ENCODE results near the gene OLAH. TPM values are rescaled to one million over a fixed set of nuclear protein-coding genes. Genes with fewer than 3 reads are reported as not detected.

The OLAH gene
- total RNA-seq, 6 experiments from 2014 or later, result 1.2 TPM; not detected in 5

DNA sequence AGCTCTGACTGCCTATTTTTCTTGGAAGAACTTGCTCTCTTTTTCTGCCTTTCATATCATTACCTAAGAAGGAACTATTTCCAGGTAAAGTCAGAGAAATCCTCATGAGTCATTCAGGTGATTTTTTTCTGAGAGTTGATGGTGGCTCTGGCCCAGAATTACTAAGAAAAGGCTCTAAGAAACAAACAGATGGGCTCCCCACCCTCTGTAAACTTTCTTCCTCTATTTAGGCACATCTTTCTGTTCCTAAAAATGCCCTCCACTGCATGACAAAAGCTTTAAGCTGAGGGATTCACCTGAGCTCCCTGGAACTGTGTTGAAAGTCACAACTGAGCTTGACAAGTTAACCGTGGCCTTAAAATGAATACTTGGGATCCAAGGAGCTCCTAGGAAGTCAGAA is 1.6 kb downstream of the OLAH start:
- no peaks in the 10 kb centered on the region for H3K4me1 ChIP-seq
- WGBS (ENCODE audit: insufficient coverage, low coverage, low lambda C conversion rate, missing lambda C conversion rate), result 67% methylated on average over 1 of the region's 1 CpG
- no peaks in the 10 kb centered on the region for H3K36me3 ChIP-seq
- no peaks in the 10 kb centered on the region for H3K27me3 ChIP-seq
- no peak for DNase-seq
- no peaks in the 10 kb centered on the region for H3K9me3 ChIP-seq
- no peak for TF ChIP-seq POLR2A (IDR thresholded peaks at IDR 0.05)
- TF ChIP-seq CTCF (IDR thresholded peaks at IDR 0.05), result no peak
- no peak overlapping the region for H3K27ac ChIP-seq
- intact Hi-C loops (cut with DNase I), result no loop called here
- H3K4me3 ChIP-seq, result no peak overlapping the region
- ATAC-seq, result no peak

DNA sequence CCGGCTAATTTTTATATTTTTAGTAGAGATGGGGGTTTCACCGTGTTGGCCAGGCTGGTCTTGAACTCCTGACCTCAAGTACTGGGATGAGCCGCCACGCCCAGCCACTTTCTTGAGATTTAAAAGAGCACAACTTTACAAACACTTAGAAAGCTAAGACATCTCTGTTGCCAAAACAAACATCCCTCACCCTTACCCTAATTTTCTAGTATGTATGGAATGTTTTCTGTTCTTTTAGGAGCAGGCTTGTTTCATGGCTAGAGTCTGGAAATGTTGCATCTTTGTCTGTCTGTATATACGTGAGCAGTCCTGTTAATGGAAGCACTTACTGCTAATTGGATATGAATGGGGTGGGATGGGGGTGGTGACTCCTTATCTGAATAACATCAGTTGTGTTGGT is 2.9 kb downstream of the OLAH start:
- H3K36me3 ChIP-seq, result no peaks in the 10 kb centered on the region
- WGBS (ENCODE audit: insufficient coverage, low coverage, low lambda C conversion rate, missing lambda C conversion rate), result 65% methylated on average over 3 of the region's 5 CpGs
- TF ChIP-seq CTCF (IDR thresholded peaks at IDR 0.05) (no peak), POLR2A (IDR thresholded peaks at IDR 0.05) (no peak)
- no peaks in the 10 kb centered on the region for H3K4me1 ChIP-seq
- no peak overlapping the region for H3K27ac ChIP-seq
- ATAC-seq (no peak), DNase-seq (no peak)
- intact Hi-C loops (cut with DNase I), result no loop called here
- no peaks in the 10 kb centered on the region for H3K9me3 ChIP-seq
- H3K27me3 ChIP-seq, result no peaks in the 10 kb centered on the region
- H3K4me3 ChIP-seq, result no peak overlapping the region

- H3K9me3 ChIP-seq, result no peaks in the 10 kb centered on the region
- no peaks in the 10 kb centered on the region for H3K36me3 ChIP-seq
- no peak overlapping the region for H3K27ac ChIP-seq
- no peak for DNase-seq
- H3K4me1 ChIP-seq, result no peaks in the 10 kb centered on the region
- H3K27me3 ChIP-seq, result no peaks in the 10 kb centered on the region
- no peak for ATAC-seq
- no peak for TF ChIP-seq CTCF (IDR thresholded peaks at IDR 0.05)
- no peak for TF ChIP-seq POLR2A (IDR thresholded peaks at IDR 0.05)
- no peak overlapping the region for H3K4me3 ChIP-seq
- intact Hi-C loops (cut with DNase I), result no loop called here
These were observed 5.8 kb downstream of the OLAH start for GRCh38 chr10:15049533-15049932.

DNA sequence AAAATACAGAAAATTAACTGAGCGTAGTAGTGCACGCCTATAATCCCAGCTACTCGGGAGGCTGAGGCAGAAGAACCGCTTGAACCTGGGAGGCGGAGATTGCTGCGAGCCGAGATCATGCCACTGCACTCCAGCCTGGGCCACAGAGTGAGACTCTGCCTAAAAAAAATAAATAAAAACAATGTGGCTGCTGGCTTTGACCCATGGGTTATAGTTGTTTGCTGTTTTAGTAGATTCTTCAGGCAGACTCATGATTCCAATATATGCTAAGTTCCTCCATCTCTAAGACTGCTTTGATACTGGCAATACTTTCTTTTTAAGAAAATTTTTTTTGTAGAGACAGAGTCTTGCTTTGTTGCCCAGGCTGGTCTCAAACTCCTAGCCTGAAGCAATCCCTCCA is 8.4 kb downstream of the OLAH start:
- ATAC-seq (no peak), DNase-seq (no peak)
- no peaks in the 10 kb centered on the region for H3K36me3 ChIP-seq
- no peak overlapping the region for H3K27ac ChIP-seq
- no peaks in the 10 kb centered on the region for H3K27me3 ChIP-seq
- 79% methylated on average over 7 of the region's 7 CpGs for WGBS (ENCODE audit: insufficient coverage, low coverage, low lambda C conversion rate, missing lambda C conversion rate)
- H3K4me3 ChIP-seq, result no peak overlapping the region
- intact Hi-C loops (cut with DNase I), result no loop called here
- no peaks in the 10 kb centered on the region for H3K4me1 ChIP-seq
- TF ChIP-seq CTCF (IDR thresholded peaks at IDR 0.05), result no peak
- no peak for TF ChIP-seq POLR2A (IDR thresholded peaks at IDR 0.05)
- H3K9me3 ChIP-seq, result no peaks in the 10 kb centered on the region

DNA sequence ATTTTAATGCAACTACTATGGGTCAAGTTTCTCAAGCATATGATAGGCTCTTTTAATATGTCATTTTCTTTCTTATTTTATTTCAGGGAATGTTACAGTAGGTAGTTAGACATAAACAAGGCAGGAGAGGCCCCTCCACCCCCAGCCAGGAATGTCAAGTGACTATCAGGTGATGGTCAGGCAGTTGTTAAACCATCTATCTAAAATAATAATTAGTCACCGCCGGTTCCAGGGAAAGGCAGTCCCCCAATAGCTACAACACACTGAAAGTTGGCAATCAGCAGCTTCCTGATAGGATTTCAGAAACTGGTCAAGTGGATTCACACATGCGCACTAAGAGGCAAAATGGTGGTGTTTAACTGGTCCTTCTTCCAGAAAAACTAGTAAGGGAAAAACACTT is 9.3 kb downstream of the OLAH start:
- TF ChIP-seq POLR2A (IDR thresholded peaks at IDR 0.05) (no peak), CTCF (IDR thresholded peaks at IDR 0.05) (no peak)

More for the DNA sequence above, 9.3 kb downstream of the OLAH start:
- no peaks in the 10 kb centered on the region for H3K27me3 ChIP-seq
- no peak overlapping the region for H3K4me3 ChIP-seq
- intact Hi-C loops (cut with DNase I), result no loop called here
- WGBS (ENCODE audit: insufficient coverage, low coverage, low lambda C conversion rate, missing lambda C conversion rate), result 82% methylated on average over 3 of the region's 3 CpGs
- DNase-seq (no peak), ATAC-seq (no peak)
- no peaks in the 10 kb centered on the region for H3K9me3 ChIP-seq
- no peak overlapping the region for H3K27ac ChIP-seq
- no peaks in the 10 kb centered on the region for H3K4me1 ChIP-seq
- no peaks in the 10 kb centered on the region for H3K36me3 ChIP-seq
